AG09309 (cell line): Measurements from ENCODE around the gene MAST4.
A peak's percentile ranks its signal among the peaks of the same experiment; 100 is the strongest.

Experiments used
- DNase-seq: peaks from one replicate; pipeline ENCODE4 v3.0.0-alpha.2; 2010; ENCODE audit warnings: low read depth
- H3K4me3 ChIP-seq: 2 replicates; pipeline ENCODE4 v1.5.1; 2011; ENCODE audit warnings: mild to moderate bottlenecking, low read depth, low read length, moderate library complexity; ENCODE audit not compliant: control insufficient read depth
- CTCF ChIP-seq: IDR thresholded peaks from 2 replicates; pipeline ENCODE4 v1.5.1; 2011; ENCODE audit warnings: mild to moderate bottlenecking, low read depth, low read length, inconsistent platforms; ENCODE audit not compliant: insufficient read depth, control insufficient read depth; ENCODE audit errors: missing control alignments

Gene MAST4

GRCh38 chr5:66956439-66956838 is 360.2 kb downstream of the MAST4 start:
- no peak overlapping the region for H3K4me3 ChIP-seq
- no peak for TF ChIP-seq CTCF
- DNase-seq, result no peak

- no peak for TF ChIP-seq CTCF
- peak; percentile 23 for DNase-seq
- peak overlapping the region; percentile 53 for H3K4me3 ChIP-seq
These were observed 362.2 kb downstream of the MAST4 start for GRCh38 chr5:66958201-66958979.

- TF ChIP-seq CTCF, result no peak
- peak overlapping the region; percentile 53 for H3K4me3 ChIP-seq
- peak; percentile 27 for DNase-seq
These were observed 362.9 kb downstream of the MAST4 start for GRCh38 chr5:66958980-66959641.

- H3K4me3 ChIP-seq, result peak overlapping the region; percentile 53; the same call in 1 of the 2 replicates
- no peak for DNase-seq
- TF ChIP-seq CTCF, result no peak
These were observed 363.5 kb downstream of the MAST4 start for GRCh38 chr5:66959653-66960052.

- TF ChIP-seq CTCF, result no peak
- DNase-seq, result no peak
- peak overlapping the region; percentile 23 for H3K4me3 ChIP-seq
These were observed 364.4 kb downstream of the MAST4 start for GRCh38 chr5:66960369-66961137.

GRCh38 chr5:66963559-66963971 is 367.4 kb downstream of the MAST4 start:
- H3K4me3 ChIP-seq, result no peak overlapping the region
- no peak for TF ChIP-seq CTCF
- DNase-seq, result no peak
